ENCODE measurements around the gene MID1.

DNA sequence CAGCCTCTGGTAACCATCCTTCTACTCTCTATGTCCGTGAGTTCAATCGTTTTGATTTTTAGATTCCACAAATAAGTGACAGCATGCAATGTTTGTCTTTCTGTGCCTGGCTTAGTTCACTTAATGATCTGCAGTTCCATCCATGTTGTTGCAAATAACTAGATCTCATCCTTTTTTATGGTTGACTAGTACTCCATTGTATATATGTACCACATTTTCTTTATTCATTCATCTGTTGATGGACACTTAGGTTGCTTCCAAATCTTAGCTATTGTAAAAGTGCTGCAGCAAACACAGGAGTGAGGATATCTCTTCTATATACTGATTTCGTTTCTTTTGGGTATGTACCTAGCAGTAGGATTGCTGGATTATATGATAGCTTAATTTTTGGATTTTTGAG, 140.9 kb downstream of the MID1 start:
- TF ChIP-seq POLR2AphosphoS5 (IDR thresholded peaks at IDR 0.05) (no peak), CTCF (IDR thresholded peaks at IDR 0.05) (no peak), EP300 (IDR thresholded peaks at IDR 0.05) (no peak), POLR2A (IDR thresholded peaks at IDR 0.05) (no peak)
